Glutamatergic neuron (in vitro differentiated cells): Measurements from ENCODE around the gene GRIP2. TPM values are rescaled to one million over a fixed set of nuclear protein-coding genes. Genes with fewer than 3 reads are reported as not detected.

Source experiments
- DNase-seq: peaks from one replicate; pipeline ENCODE4 v3.0.0; 2022
- H3K27ac Mint-ChIP-seq: one replicate; pipeline ENCODE4 v1.8.0; 2020; ENCODE audit warnings: mild to moderate bottlenecking, mixed read lengths, inconsistent platforms; ENCODE audit not compliant: unreplicated experiment
- H3K27me3 Mint-ChIP-seq: one replicate; pipeline ENCODE4 v1.8.0; 2020; ENCODE audit warnings: mild to moderate bottlenecking, moderate library complexity, mixed read lengths, inconsistent platforms; ENCODE audit not compliant: unreplicated experiment
- H3K36me3 Mint-ChIP-seq: one replicate; pipeline ENCODE4 v1.8.0; 2020; ENCODE audit warnings: mild to moderate bottlenecking, mixed read lengths, inconsistent platforms; ENCODE audit not compliant: unreplicated experiment
- H3K4me1 Mint-ChIP-seq: one replicate; pipeline ENCODE4 v1.8.0; 2020; ENCODE audit warnings: mild to moderate bottlenecking, low read depth, mixed read lengths, inconsistent platforms; ENCODE audit not compliant: unreplicated experiment
- H3K4me3 Mint-ChIP-seq: one replicate; pipeline ENCODE4 v1.8.0; 2020; ENCODE audit warnings: mild to moderate bottlenecking, mixed read lengths, inconsistent platforms; ENCODE audit not compliant: unreplicated experiment
- H3K9me3 Mint-ChIP-seq: one replicate; pipeline ENCODE4 v1.8.0; 2020; ENCODE audit warnings: mild to moderate bottlenecking, moderate library complexity, mixed read lengths, inconsistent platforms; ENCODE audit not compliant: unreplicated experiment
- CTCF ChIP-seq: fragments of 200-600 bp; sonication (generic); IDR thresholded peaks from one replicate; pipeline ENCODE4 v1.5.0; 2021; ENCODE audit not compliant: partially characterized antibody, unreplicated experiment
- total RNA-seq: library from RNA; stranded (reverse); fragmentation: NEBNext Ultra II Directional; extraction: Animal tissue kit (Norgen Biotek cat#: 25700); gene quantifications from one replicate; pipeline ENCODE4 v1.2.1, GENCODE V29; 2021; ENCODE audit not compliant: unreplicated experiment

The GRIP2 gene
- total RNA-seq, 1 donor from 2014 or later, result 0.34 TPM

GRCh38 chr3:14441920-14442300, 98.2 kb downstream of the GRIP2 start:
- no peak for DNase-seq
- Mint-ChIP-seq H3K4me1 (peaks cover 8% of the 10 kb centered on the region), H3K27ac (no peak overlapping the region), H3K4me3 (no peak overlapping the region), H3K27me3 (peaks cover under 1% of the 10 kb centered on the region), H3K9me3 (no peaks in the 10 kb centered on the region), H3K36me3 (peaks cover 5% of the 10 kb centered on the region)
- no peak for TF ChIP-seq CTCF

- no peak for TF ChIP-seq CTCF
- H3K27me3 Mint-ChIP-seq, result peaks cover 4% of the 10 kb centered on the region
- H3K9me3 Mint-ChIP-seq, result no peaks in the 10 kb centered on the region
- no peak for DNase-seq
- no peak overlapping the region for H3K4me3 Mint-ChIP-seq
- no peak overlapping the region for H3K27ac Mint-ChIP-seq
- H3K4me1 Mint-ChIP-seq, result peaks cover 11% of the 10 kb centered on the region
- H3K36me3 Mint-ChIP-seq, result peaks cover 5% of the 10 kb centered on the region
These were observed 98.8 kb downstream of the GRIP2 start for GRCh38 chr3:14441240-14441919.

GRCh38 chr3:14440531-14441239, 99.5 kb downstream of the GRIP2 start:
- DNase-seq, result peak; percentile 51
- TF ChIP-seq CTCF, result no peak
- H3K27ac Mint-ChIP-seq, result no peak overlapping the region

GRCh38 chr3:14440168-14440518, 100.0 kb downstream of the GRIP2 start:
- Mint-ChIP-seq H3K27ac (no peak overlapping the region), H3K36me3 (peaks cover 5% of the 10 kb centered on the region), H3K4me1 (peaks cover 11% of the 10 kb centered on the region), H3K27me3 (peaks cover 4% of the 10 kb centered on the region), H3K4me3 (no peak overlapping the region), H3K9me3 (no peaks in the 10 kb centered on the region)
- TF ChIP-seq CTCF, result no peak
- DNase-seq, result no peak

More at GRCh38 chr3:14440531-14441239, 99.5 kb downstream of the GRIP2 start:
- Mint-ChIP-seq H3K36me3 (peaks cover 5% of the 10 kb centered on the region), H3K4me1 (peaks cover 11% of the 10 kb centered on the region), H3K4me3 (no peak overlapping the region), H3K27me3 (peaks cover 4% of the 10 kb centered on the region), H3K9me3 (no peaks in the 10 kb centered on the region)
